ENCODE results near the gene RERE.
A peak's percentile ranks its signal among the peaks of the same experiment; 100 is the strongest.

Gene RERE

GRCh38 chr1:8570465-8570864 lies 247.0 kb downstream of the RERE start:
- TF ChIP-seq CTCF (IDR thresholded peaks at IDR 0.05; ENCODE audit: low read length, missing control alignments) = no peak
- peak; percentile 30 for DNase-seq (ENCODE audit: low read depth)
- no peak overlapping the region for H3K4me3 ChIP-seq (replicated peaks; ENCODE audit: low read depth, low read length)

DNA sequence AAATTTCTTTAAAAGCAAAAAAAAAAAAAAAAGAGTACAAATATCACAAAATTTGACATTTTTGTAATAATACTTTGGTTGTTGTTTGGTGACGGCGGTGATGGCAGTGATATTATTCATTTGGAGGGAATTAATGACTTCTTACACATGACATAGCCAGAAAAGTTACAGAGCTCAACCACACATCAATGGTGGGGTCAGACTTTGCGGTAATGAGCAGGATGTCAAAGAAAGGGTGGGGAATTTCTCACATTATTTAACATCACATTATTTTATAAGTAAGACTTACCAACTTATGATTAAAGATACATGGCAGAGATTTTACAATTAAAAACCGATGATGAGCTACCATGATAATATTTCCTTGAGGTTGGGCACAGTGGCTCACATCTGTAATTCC lies 248.2 kb downstream of the RERE start:
- no peak overlapping the region for H3K4me3 ChIP-seq (replicated peaks; ENCODE audit: low read depth, low read length)
- no peak for DNase-seq (ENCODE audit: low read depth)
- TF ChIP-seq CTCF (IDR thresholded peaks at IDR 0.05; ENCODE audit: low read length, missing control alignments) = no peak

DNA sequence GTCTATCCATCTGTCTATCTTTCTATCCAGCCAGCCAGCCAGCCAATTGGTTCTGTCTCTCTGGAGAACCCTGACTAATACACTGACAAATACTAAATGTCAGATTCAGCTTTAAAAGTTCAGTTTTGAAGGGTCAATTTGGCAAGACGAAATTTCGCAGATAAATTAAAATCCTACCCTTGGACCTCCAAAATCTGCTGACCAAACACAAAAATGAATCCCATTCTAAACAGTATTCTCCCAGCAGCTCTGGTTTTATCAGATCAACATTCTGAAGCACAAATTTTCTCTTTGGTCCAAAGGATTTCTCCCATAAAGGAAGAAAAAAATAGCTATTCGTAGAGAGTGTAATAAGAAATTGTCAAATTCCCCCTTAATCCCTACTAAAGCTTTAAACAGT lies 248.6 kb downstream of the RERE start:
- H3K4me3 ChIP-seq (replicated peaks; ENCODE audit: low read depth, low read length) = no peak overlapping the region
- no peak for TF ChIP-seq CTCF (IDR thresholded peaks at IDR 0.05; ENCODE audit: low read length, missing control alignments)
- DNase-seq (ENCODE audit: low read depth) = no peak

DNA sequence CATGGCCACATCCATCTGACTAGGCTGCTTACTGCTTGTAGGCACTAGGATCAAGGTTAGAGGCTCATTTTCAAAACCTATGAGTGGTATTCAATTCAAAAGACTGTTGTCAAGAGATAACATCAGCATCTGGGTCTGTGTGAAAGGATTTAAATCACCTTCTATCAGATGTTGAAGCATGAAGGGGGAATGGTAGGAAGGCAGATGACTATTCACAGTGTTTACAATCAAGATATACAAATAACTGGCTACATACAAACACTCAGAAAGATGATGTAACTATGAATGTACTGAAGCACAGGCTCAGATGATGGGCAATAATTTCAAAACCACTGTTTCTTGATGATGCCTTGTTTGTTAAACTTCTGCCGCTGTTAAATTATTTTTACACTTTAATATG lies 250.3 kb downstream of the RERE start:
- TF ChIP-seq CTCF (IDR thresholded peaks at IDR 0.05; ENCODE audit: low read length, missing control alignments) = no peak
- H3K4me3 ChIP-seq (replicated peaks; ENCODE audit: low read depth, low read length) = no peak overlapping the region
- peak; percentile 19 for DNase-seq (ENCODE audit: low read depth)

GRCh38 chr1:8565802-8566201 lies 251.6 kb downstream of the RERE start:
- no peak overlapping the region for H3K4me3 ChIP-seq (replicated peaks; ENCODE audit: low read depth, low read length)
- no peak for DNase-seq (ENCODE audit: low read depth)
- no peak for TF ChIP-seq CTCF (IDR thresholded peaks at IDR 0.05; ENCODE audit: low read length, missing control alignments)

DNA sequence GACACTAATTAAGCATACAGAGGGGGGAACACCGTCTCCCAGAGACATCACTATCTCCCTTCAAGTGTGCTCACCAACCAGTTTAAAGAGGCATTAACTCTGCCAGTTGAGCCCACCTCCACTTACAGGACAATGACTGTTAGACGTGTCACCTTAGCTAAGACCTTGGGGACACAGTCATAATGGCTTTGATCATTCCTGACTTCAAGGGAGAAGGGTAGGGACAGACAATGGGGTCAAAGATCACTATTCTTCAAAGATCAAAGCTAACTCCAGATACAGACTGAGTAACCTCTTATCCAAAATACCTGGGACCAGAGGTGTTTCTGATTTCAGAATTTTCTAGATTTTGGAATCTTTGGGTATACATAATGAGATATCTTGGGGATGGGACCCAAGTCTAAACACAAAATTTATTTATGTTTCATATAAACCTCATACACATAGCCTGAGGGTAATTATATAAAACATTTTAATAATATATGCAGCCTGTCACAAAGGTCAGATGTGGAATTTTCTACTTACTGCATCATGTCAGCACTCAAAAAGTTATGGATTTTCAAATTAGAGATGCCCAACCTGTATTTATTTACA lies 253.4 kb downstream of the RERE start:
- DNase-seq (ENCODE audit: low read depth) = no peak
- no peak for TF ChIP-seq CTCF (IDR thresholded peaks at IDR 0.05; ENCODE audit: low read length, missing control alignments)

More for the DNA sequence above, 253.4 kb downstream of the RERE start:
- H3K4me3 ChIP-seq (replicated peaks; ENCODE audit: low read depth, low read length) = no peak overlapping the region
